ENCODE measurements around the gene LAMB1.

DNA sequence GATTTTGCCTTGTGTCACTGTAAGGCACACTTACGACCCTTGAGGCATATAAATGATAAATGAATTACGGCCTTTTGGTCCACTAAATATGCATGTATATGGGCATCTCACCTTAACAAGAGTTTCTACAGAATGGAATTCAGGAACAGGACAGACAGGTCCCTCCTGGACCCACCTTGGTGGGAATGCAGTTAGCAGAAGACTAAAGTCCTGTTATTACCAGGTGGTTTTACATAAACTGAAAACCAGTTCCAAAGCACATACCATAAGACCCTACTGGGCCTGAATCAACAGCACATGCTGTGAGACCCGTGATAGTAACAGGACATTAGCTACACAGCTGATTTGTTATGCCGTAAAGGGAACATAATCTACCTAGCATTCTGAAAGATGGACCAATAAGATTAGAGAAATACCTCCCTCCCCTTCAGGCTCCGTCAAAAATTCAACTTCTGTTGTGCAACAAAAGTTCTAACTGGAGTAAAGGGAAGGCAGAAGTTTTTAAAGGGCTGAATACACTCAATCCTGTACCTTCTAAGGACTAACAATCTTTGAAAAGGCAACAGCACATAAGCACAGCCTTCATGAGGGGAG lies 24.0 kb downstream of the LAMB1 start:
- no peak for TF ChIP-seq POLR2A (IDR thresholded peaks at IDR 0.05)
- no peak for TF ChIP-seq CTCF (IDR thresholded peaks at IDR 0.05)

Measured in lower leg skin (tissue), 3 donors.